ENCODE measurements around the gene GIMAP2.
"Not testable (repeated sequence)": the region's sequence is repeated elsewhere in the genome, so short reads cannot be mapped to it uniquely, and the experiment has no call there.

DNA sequence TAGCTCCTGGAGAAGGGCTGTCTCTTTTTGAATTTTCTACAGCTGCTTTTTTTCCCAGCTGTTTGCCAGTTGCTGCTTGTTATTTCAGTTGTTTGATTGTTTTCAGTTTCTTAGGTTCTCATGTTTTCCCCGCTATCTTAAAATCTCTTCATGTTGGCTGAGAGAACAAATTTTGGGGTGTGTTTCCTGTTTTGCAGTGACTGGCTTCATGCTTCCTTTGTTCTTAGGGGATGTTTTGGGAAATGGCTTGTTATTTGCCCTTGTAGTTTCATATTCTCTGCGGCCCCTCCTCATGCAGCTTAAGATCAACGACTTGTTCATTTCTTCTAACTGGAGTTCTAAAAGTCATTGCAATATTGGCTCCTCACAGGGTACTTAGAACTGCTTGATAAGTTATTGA lies 8.7 kb upstream of the GIMAP2 start:
- not testable (repeated sequence) for TF ChIP-seq CTCF (conservative IDR thresholded peaks at IDR 0.05 in 1 of 2, IDR thresholded peaks at IDR 0.05 in 1 of 2; ENCODE audit: low read depth in 1 of 2, low read length in 2 of 2); EZH2 (IDR thresholded peaks at IDR 0.05; ENCODE audit: low read length, missing control alignments)

All from fibroblast of lung (primary cell).